GM12865 (cell line): ENCODE results near the gene PLET1.

Source experiments
- DNase-seq: peaks from one replicate; pipeline ENCODE4 v3.0.0; 2010; ENCODE audit warnings: low read depth
- H3K4me3 ChIP-seq: 2 replicates; pipeline ENCODE4 v1.5.1; 2011; ENCODE audit warnings: mild to moderate bottlenecking, low read depth, low read length, control low read depth
- CTCF ChIP-seq: IDR thresholded peaks from 2 replicates; pipeline ENCODE4 v1.5.1; 2011; ENCODE audit warnings: low read length, control low read depth, low read depth, inconsistent platforms; ENCODE audit not compliant: insufficient read depth; ENCODE audit errors: missing control alignments

PLET1 gene

GRCh38 chr11:112293614-112294013 lies 33.0 kb upstream of the PLET1 start:
- TF ChIP-seq CTCF = no peak
- no peak overlapping the region for H3K4me3 ChIP-seq
- DNase-seq = no peak

GRCh38 chr11:112292785-112293407 lies 32.2 kb upstream of the PLET1 start:
- no peak for DNase-seq
- no peak overlapping the region for H3K4me3 ChIP-seq
- no peak for TF ChIP-seq CTCF

GRCh38 chr11:112292188-112292587 lies 31.5 kb upstream of the PLET1 start:
- no peak for TF ChIP-seq CTCF
- no peak overlapping the region for H3K4me3 ChIP-seq
- no peak for DNase-seq

GRCh38 chr11:112291191-112291590 lies 30.5 kb upstream of the PLET1 start:
- H3K4me3 ChIP-seq = no peak overlapping the region
- no peak for TF ChIP-seq CTCF
- DNase-seq = no peak

- TF ChIP-seq CTCF = no peak
- no peak overlapping the region for H3K4me3 ChIP-seq
- no peak for DNase-seq
Observed at GRCh38 chr11:112290493-112290850, 29.8 kb upstream of the PLET1 start.

- peak overlapping the region; percentile 18 for H3K4me3 ChIP-seq
- peak; percentile 82 for TF ChIP-seq CTCF
- DNase-seq = peak; percentile 67
Observed at GRCh38 chr11:112289588-112290492, 29.2 kb upstream of the PLET1 start.
